HG03139 (cell line): ENCODE results near the gene HOXA10.

Experiments
- ATAC-seq: cut with Tn5 transposase; IDR thresholded peaks from one replicate; pipeline ENCODE4 v1.9.1; 2021; ENCODE audit not compliant: unreplicated experiment

The HOXA10 gene

DNA sequence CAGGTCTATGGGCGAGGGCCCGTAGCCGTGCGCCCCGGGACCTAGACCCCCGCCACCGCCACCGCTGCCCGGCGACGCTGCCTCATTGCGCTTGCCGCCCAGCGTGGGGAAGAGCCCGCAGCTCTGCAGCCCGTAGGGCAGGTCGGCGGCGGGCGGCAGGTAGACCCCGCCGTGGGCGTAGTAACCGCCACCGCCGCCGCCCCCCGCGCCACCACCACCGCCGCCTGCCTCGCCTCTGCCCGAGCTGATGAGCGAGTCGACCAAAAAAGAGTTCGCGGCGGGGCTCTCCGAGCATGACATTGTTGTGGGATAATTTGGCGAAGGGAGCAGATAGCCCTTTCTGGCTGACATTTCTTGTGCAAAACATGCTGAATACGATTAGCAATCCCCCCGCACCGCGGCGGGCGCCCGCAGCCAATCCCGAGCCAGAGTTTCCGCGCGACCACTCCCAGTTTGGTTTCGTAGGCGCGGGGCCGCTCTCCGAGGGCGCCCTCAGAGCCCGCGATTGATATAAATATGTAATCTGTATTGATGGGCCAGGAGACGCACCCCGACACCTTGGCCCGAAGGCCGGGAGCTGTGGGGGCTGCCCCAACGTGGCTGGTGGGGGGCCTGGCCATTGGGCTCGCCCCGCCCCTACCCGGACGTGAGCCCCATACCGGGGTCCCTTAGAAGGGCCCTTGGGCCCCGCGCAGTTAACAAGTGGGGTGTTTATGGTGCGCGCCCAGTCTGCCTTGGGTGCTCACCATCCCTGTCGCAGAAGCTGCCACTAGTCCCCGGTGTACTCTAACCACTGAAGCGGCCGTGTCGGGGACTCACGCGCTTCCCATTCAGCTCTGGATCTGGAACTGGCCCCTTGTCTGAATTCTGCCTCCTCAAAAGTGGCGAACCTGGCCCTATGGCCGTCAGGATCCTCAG lies at the start of gene HOXA10:
HOXA10 (minus strand) TSS at position 365 of the 918 bp plus-strand sequence; CDS start at position 351, 14 bp downstream.
- no peak for ATAC-seq

DNA sequence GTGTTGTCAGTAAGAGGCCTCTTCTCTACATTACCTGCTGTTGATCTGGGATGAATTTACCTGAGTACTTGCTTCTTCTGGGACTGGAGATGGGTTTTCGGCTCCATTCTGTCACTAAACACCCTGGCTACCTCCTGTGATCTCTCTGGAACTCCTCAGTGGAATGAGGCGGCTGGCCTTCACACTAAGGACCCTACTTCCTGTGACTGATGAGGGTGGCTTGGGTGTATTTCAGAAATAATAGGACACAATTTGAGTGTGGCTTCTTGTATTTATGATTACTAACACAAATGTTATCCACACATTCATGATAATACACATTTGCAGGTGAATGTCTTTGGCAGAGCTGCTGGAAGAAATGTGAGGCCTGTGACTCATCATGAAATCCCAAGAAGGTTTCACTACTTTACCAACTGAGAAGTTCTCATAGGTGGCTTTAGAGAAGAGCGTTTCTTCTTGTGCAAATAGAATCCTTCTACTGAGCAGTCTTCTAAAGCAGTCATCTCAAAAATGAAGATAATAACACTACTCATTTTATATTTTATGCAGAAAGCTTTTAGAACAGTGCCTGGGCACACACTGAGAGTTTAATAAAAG lies 47.2 kb upstream of the HOXA10 start:
- ATAC-seq = no peak

DNA sequence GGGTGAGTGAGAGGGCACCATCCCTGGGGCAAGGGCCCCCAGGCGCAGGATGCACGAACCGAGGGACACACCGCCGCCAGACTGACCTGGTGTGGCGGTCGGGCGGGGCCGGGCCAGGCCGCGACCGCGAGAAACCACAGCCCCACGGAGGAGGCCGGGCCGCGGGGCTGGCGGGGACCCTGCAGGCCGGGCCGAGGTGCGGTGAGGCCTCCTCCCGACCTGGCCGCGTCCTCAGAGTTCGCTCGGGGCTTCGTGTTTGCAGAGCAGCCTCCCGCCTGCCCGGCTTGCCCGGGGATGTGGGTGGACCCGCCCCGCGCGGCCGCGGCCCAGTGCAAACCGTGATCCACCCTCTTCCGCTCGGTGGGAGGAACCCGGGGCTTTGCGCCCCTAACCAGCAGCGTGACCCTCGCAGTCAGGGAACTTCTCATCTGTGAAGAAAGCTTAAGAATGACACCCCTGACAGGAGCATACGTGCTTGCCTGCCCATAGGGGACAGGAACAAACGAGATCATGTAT lies 46.4 kb upstream of the HOXA10 start:
- ATAC-seq = no peak

DNA sequence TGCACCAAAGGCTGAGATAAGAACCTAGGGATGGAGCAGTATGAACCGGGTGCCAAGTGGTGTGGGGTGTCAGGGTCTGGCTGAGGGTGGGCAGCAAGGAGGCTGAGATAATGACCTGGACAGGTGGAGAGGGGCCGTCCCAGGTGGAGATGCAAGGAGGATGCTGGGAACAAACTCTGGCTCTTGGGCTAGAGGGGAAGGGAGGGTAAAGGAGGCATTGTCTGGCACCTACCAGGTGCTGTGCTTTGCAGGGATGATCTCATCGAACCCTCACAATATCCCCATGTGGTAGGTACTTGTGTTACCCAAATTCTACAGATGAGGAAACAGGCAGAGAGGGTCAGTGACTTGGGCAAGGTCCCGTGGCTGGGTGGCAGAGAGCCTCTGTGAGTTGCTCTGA lies 45.7 kb upstream of the HOXA10 start:
- no peak for ATAC-seq

DNA sequence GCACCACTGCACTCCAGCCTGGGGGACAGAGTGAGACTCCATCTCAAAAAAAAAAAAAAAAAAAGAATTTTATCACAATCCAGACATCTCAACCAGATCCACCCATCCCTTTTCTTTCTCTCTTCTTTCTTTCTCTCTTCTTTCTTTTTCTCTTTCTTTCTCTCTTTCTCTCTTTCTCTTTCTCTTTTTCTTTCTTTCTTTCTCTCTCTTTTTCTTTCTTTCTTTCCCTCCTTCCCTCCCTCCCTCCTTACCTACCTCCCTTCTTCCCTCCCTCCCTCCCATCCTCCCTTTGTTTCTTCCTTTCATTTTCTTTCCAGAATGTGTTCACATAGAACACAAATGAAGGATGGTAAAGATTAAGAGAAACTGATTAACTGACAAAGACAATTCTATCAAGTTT lies 43.8 kb upstream of the HOXA10 start:
- ATAC-seq = no peak

DNA sequence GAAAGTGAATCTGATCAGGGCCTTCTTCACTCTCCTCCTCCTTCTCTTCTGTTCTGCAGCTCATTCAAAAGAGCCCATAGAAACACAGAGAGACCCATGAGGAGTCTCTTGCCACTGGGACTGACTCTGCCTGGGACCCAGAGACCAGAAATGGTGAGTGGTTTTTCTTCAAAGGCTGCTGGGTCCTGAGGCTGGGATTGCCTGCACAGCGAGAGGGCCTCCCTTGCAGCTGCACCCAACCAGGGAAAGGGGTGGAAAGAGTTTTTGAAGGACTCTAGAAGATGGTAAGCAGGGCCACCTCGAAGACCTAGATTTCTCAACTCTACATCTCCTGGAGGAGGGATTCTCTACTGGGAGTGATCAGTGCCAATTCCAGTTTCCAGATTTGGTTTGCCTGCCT lies 41.2 kb upstream of the HOXA10 start:
- no peak for ATAC-seq

DNA sequence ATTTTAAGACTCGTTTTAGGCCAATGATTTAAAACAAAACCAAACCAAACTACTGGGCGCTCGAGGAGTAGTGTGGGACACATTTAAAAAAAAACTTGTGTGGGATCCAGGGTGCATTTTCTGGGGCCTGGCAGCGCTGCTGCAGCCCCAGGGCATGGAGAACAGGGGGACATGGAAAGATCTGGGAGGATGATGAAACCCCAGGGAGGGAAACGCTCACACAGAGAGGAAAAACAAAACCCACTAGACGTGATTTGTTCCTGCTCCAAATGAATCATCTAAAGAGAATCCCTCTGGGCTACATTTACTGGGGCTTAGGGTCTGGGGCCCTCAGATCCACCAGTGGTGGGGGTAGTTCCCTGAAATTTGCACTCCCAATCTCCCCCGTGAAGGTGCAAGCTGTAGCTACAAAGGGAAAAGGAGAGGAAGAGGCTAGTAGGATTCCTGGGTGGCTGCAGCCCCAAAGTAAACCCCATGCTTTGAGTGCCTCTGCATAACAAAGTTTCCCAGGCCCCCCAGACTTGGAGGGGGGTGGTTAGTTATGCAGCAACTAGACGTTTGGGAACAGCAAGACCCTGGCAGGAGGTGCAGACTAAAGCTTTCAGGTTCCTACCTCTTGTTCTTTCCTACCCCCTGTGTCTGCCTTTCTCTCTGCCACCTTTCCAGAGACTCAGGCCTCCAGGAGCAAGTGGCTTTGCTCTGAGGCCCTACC lies 40.3 kb upstream of the HOXA10 start:
- no peak for ATAC-seq

DNA sequence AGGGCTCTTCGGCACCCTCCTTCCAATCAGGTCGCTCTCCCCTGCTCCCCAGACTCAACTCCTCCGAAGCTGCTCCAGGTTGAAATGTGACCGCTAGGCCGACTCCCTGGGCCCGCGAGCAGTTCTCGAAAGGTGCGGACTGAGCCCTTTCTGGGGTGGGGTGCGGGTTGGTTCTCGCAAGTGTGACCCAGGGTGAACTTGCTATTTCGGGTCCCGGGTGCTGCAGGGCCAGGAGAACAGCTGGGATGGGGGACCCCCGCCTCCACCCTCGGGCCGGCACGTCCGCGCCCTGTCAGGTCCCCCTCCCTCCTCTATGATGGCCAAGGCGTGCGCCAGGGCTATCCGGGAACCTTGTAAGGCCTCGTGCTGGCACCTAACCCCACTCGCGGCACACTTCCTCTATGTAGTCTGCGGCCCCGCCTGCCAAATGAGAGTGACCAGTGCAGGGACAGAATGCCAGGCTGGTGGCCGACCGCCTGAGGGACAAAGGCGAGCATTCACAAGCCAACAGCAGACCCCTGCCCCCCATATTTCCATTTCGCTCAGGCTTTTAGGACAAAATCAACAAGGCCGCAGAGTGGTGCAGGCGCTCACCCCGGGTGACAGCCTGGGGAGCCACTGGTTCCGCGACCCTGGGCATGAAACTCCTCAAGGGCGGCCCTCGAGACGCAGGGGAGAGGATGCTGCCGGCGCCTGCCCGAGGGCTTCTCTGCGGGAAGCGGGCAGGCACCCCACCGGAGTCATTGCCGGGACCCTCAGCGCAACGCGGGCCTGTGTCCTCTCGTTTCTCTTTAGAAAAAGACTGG lies 39.5 kb upstream of the HOXA10 start:
- ATAC-seq = no peak

DNA sequence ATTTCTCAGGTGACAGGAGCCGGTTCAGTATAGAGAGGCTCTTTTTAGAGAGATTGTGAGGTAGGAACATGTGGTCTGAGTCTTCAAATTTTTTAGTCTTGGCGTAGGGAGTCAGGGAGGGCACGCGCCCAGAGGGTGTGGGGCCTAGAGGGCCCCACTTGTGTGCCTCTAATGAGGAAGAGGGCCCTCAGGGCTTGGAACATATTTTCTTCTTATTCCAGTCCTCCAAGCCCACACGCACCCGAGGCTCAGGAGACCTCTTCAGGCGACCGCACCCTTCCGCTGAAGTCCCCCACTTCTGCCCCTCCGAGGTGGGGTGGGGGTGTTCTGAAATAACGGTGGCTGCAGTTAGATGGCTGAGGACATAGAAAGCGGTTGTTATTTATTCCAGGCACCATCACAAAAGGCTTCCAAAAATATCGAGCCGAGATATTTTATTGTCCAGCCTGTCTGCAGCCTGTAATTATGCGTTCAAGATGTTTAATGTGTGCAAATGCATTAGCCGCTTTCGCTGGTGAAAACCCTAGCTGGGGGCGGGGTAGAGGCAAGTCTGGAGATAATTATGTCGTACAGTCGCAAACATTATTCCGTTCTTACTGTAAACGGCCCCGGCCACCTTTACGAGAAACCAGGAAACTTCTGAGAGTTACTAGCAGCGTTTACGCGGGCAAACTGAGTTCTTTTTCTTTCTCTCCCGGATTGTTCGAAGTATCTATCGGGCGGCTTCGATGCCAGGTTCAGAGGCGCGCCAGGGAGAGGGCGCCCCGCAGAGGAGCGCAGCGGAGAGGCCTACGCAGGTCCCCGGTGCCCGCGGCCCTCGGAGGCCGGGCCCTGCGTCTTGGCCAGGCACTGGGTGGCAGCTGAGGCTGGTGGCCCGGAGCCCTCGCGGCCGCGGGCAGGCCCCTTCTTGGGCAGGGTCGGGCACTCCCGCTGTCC lies 38.6 kb upstream of the HOXA10 start:
- no peak for ATAC-seq

DNA sequence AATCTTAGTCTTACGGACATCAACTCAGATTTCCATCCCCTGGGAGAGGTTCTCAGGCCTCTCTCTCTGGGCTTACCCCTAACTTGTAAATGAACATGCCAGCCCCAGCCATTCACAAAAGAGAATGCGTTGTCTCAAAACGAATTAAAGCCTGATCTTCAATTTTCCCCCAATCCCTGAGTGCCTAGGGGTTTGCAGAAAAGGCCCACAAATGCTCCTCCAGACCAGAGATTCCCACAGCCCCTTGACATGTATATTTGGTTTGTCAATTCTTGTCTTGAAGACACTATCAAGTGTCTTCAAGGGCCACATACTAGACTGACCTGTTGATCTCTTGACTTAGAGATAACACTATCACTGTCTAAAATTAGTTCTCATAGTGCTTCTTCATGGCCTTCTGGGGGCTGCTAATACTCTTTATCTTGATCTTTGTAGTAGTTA lies 37.7 kb upstream of the HOXA10 start:
- no peak for ATAC-seq

DNA sequence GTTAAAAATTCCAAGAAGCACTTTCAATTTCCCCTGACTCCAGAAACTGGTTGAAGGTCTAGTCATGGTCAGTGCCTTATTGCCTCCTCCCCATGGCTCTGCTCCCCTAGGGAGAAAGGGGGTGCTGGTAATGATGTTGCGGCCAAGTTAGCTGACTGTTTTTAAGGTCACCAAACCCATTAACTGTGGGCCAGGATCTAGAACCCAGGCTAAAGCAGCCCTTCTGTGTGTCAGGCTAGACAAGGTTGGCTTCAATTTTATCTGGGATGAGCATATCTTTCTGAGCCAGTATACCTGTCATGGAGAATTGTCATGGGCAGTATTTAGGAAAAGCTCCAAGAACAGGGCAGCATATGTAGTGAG lies 36.9 kb upstream of the HOXA10 start:
- no peak for ATAC-seq

DNA sequence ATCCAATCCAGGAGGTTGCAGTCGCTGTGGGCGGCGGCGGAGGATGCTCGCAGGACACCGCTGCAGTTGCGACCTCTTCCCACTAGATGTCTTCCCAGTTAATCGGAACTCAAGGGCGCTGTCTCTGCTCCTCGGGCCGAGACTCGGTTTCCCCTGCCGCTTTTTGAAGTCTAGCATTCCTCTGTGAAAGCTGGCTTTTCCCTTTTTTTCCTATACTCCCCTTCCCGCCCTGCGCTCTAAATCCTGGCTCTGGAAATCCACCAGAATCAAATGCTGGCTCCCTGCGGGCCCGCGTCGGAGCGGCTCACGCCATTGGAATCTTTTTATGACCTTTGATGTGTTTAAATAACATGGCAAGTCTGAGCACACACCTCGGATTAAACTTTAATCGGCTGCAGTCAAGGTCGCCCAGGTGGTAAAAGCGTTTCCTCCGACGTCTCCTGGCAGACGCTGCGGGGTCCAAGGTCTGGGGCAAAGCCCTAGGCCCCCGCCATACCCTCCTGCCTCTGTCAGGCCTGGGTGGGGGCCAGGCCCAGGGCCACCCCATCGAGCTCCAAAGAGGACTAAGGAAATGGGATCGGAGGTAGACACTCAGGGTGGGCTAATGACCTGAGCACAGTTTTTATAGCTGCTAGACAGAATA lies 36.4 kb upstream of the HOXA10 start:
- no peak for ATAC-seq

DNA sequence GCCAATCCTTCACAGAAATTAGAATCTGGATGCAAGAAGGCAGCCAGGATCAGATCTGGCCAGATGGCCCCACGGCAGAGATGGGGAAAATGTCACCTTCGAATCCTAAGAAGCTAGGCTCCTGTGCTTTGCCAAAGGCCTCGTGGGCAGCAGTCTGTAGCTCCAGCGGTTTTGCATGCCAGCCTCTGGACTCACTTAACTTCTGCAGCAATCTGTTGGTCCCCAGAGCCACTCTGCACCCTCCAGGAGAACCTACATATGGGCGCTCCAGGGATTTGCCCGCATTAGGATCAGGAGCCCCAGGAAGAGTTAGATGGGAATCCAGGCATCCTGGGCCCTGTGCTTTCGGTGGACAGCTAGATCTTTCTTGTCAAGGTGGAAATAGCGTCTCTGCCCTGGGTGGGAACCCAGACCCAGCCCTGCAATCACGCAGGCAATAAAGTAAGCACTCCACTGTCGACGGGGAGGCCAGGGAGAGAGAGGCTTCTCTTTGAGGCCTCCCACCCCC lies 35.9 kb upstream of the HOXA10 start:
- ATAC-seq = no peak

DNA sequence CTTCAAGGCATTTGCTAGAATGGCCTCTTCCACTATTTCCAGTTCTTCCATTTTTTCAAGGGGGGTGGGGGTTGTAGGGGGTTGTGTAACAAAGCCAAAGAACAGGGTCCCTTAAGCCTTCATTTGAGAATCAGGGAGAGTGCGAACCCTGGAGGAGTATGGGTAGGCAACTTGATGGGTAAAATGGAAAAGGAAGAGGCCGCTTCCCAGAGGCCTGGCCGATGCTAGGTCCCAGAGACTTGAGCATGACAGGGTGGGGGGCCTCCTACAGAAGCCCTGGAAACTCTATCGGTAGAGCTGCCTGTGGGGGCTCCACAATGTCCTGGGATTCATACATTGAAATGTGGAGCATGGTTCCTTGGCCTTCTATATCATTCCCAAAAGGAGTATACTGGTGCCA lies 34.9 kb upstream of the HOXA10 start:
- ATAC-seq = no peak

DNA sequence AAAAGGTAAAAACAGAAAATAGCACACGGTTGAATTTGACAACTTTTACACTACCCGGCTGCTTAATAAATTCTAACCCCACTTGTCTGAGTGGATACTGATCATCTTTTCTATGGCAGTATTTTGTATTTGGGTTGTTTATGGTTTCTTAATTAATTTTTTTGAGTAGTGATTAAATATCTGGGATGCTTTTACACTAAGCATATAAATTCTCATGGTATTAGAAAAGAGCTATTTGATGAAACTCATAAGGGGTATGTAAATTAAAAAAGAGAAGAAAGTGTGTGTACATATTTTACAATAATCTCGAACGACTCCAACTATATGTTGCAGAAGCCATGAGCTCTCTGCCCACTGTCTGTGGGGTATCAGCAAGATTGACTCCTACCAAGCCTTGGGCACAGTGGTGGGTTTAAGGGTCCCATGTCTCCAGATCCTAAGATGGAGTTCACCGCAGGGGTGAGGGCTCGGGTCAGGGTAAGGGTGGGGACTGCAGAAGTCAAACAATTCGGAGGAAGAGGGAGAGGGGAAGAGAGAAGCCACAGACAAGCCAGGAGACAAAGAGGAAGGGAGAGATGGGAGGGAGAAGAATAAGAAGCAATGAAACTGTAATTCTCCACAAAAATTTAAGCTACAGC lies 33.3 kb upstream of the HOXA10 start:
- no peak for ATAC-seq

DNA sequence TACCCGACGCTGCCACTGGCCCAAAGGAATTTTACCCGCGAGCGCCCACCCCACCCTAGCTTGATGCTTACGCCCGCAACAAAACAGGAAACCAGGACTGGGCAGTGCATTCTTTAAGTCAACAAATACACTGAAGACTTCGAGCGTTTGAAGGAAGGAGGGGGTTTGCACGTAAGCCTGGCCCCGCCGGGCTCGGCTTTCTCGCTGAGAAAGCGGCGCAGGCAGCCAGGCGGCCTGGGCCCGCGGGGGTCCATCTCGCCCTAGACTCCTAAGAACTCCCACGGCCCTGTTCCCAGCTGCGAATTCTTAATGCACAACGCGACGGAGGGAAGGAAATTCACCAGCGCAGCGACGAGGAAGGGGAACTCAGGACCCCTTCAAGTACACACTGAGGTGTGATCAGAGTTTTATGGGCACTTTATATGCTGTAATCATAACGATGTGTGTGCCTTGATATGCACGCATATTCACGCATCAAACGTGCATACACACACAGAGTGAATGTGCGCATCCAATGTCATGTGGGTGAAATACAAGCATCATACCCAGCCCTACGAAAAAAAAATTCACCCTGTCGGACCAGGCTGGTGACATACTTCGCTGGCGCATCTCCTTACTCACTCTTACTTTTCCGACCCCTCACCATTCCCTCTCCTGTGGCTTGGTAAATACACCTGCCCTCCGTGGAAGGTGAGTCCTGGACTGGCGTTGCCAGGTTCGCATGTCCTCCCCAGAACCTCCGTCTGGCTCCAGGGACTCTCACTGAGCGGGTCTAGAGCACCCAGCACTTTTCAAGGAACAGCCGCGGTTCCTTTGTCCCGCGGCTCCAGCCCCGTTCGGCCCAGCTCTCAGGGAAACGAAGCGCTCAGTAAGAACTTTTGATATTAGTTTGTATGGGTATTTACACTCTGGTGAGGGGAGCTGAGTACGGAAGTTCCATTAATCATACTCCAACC lies 31.5 kb upstream of the HOXA10 start:
- ATAC-seq = no peak

DNA sequence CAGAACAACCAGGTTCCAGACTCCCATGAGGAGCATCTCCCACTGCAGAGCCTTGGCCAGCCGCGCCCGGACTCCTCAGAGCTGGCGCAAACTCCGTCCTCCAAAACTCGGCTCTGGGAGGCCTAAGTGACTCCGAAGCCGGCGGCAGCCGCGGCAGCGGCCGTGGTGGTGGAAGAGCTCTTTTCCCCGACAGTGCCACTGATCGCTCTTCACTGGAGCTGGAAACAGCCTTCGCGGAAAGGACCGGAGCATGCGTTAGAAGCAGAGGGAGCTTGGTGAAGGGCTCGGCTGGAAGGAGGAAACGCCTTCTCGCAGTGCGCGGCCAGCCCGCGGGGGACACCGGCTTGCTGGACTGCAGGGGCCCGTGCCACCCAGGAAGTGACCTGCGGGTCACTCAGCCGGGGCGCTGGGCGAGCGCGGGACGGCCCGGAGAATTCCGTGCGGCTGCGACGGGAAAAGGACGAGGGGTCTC lies 30.8 kb upstream of the HOXA10 start:
- no peak for ATAC-seq
